ENCODE measurements around the gene TTLL12.

DNA sequence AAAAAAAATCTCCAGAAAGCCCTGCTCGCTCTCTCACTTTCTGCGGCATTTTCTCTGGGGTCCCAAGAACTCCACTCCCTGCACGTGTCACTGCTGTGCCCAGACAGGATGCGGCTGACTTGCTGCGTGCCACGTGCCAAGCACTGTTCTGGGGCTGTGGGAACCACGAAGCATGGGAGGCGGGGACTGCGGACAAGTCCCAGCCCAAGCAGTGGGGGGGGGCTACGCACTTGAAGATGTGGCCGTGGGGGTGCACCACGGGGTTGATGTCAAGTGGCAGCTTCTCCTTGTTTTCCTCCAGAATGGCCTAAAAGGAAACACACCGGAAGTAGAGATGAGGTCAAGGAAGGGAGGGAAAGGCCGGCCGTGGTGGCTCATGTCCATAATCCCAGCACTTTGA is 10.8 kb downstream of the TTLL12 start:
- TF ChIP-seq CTCF (IDR thresholded peaks at IDR 0.05; ENCODE audit: low read length) (no peak), EZH2 (IDR thresholded peaks at IDR 0.05; ENCODE audit: borderline replicate concordance, low read length) (no peak)

Measured in OCI-LY1 (cell line).